ENCODE data around the gene ZBTB24. TPM values are rescaled to one million over a fixed set of nuclear protein-coding genes. Genes with fewer than 3 reads are reported as not detected.

Gene ZBTB24
- total RNA-seq, 2 donors from 2014 or later, result 3.7 to 4.5 TPM

DNA sequence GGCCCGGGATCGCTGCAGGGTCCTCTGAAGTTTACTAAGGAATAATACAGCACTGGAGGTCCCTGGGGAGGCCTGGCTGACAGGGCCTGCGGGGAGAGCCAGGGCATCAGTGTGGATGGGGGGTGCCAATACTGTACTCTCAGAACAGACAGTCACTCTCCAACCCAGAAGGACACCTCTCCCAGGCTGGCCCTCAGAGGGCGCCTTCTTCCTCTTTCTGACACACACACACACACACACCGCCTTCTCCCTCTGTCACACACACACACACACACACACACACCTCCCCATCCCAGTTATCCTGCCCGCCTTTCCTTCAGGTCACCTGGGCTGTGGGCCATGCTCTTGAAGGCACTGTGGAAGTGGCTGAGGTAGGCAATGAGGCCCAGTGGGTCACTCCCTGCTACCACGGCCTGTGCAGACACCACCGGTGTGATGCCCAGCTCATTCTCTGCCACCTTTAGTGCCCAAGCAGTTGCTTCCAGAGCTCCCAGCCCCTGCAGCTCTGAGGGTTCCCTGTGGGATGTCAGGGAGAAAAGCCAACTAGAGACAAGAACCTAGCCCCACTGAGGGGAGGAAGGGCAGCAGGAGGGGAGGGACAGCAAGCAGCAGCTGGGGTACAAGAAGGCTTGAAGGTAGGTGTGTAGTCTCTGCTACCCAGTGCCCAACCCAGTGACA lies 35.0 kb downstream of the ZBTB24 start:
- Histone ChIP-seq H3K36me3 (peaks cover 5% of the 10 kb centered on the region), H3K27me3 (no peaks in the 10 kb centered on the region), H3K9me3 (no peaks in the 10 kb centered on the region), H3K27ac (no peak overlapping the region), H3K4me1 (no peaks in the 10 kb centered on the region), H3K4me3 (no peak overlapping the region)
- TF ChIP-seq, protein P1, sequence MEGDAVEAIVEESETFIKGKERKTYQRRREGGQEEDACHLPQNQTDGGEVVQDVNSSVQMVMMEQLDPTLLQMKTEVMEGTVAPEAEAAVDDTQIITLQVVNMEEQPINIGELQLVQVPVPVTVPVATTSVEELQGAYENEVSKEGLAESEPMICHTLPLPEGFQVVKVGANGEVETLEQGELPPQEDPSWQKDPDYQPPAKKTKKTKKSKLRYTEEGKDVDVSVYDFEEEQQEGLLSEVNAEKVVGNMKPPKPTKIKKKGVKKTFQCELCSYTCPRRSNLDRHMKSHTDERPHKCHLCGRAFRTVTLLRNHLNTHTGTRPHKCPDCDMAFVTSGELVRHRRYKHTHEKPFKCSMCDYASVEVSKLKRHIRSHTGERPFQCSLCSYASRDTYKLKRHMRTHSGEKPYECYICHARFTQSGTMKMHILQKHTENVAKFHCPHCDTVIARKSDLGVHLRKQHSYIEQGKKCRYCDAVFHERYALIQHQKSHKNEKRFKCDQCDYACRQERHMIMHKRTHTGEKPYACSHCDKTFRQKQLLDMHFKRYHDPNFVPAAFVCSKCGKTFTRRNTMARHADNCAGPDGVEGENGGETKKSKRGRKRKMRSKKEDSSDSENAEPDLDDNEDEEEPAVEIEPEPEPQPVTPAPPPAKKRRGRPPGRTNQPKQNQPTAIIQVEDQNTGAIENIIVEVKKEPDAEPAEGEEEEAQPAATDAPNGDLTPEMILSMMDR (IDR thresholded peaks at IDR 0.05), result no peak
- DNase-seq (ENCODE audit: low spot score), result no peak

DNA sequence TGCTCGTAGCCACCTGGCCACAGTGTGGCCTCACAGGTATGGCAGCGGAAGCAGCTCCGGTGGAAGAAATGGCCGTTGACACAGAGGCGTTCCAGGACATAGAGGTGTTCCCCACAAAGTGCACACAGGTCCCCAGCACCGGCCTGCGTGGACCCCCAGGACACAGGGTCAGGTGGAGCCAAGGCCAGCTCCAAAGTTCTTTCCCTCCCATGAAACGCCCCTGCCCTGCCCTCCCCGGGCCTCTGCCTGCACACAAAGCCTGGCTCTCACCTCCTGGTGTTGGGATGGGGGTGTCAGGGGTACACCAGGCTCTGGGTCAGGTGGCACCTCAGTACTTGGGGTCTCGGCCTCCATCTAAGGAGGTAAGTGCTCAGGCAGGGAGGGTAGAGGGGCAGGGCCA lies 35.9 kb downstream of the ZBTB24 start:
- TF ChIP-seq, protein P1 (IDR thresholded peaks at IDR 0.05), result no peak

DNA sequence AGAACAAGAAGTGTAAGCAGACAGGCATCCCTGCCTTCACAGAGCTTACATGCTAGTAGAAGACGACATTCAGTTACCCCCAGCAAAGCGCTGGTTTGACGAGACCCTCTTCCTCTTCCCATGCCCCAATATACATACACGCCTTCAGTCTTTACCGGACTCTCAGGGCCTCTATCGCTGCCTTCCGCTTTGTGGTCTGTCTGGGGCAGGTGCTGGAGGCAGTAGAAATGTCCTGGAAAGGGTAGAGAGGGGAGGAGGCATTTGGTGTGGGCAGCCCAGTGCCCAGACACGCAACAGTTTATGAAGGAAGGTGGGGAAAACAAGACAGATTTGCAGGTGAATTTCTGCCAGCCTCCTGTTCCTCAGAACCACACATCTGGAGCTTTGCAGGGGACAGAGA lies 36.5 kb downstream of the ZBTB24 start:
- Histone ChIP-seq H3K36me3 (peaks cover 5% of the 10 kb centered on the region), H3K9me3 (no peaks in the 10 kb centered on the region)
- DNase-seq (ENCODE audit: low spot score), result no peak

More for the DNA sequence above, 35.9 kb downstream of the ZBTB24 start:
- H3K4me3 ChIP-seq, result no peak overlapping the region
- H3K9me3 ChIP-seq, result no peaks in the 10 kb centered on the region
- H3K4me1 ChIP-seq, result peaks cover 0 to under 1% of the 10 kb centered on the region in 2 donors
- H3K27ac ChIP-seq, result no peak overlapping the region
- H3K36me3 ChIP-seq, result peaks cover 5% of the 10 kb centered on the region
- peak; percentile 50 for DNase-seq (ENCODE audit: low spot score)
- no peaks in the 10 kb centered on the region for H3K27me3 ChIP-seq

DNA sequence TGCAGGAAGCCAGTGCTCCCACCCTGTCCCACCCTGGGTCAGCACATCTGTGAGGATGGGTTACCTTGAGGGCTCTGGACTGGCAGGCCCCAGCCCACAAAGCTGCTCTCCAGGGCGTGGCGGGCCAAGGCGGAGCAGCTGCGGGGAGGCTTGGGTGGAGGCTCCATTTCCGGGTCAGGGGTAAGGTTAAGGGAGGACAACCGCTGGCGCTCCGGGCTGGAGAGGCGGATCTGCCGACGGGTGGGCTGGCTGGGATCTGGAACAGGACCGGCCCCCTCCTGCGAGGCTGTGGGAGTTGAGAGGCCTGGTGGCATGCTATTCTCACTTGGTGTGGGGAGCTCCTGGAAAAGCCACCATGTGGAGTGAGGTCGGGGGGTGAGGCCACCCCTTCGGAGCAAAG lies 36.9 kb downstream of the ZBTB24 start:
- H3K36me3 ChIP-seq, result peaks cover 5% of the 10 kb centered on the region
- H3K27ac ChIP-seq, result no peak overlapping the region
- TF ChIP-seq, protein P1 (IDR thresholded peaks at IDR 0.05), result no peak
- peaks cover 0 to 11% of the 10 kb centered on the region in 2 donors for H3K4me1 ChIP-seq
- H3K27me3 ChIP-seq, result no peaks in the 10 kb centered on the region
- DNase-seq (ENCODE audit: low spot score), result no peak
- H3K9me3 ChIP-seq, result no peaks in the 10 kb centered on the region
- H3K4me3 ChIP-seq, result no peak overlapping the region

More for the DNA sequence above, 36.5 kb downstream of the ZBTB24 start:
- Histone ChIP-seq H3K27ac (no peak overlapping the region), H3K27me3 (no peaks in the 10 kb centered on the region), H3K4me1 (peaks cover 0 to 6% of the 10 kb centered on the region in 2 donors), H3K4me3 (no peak overlapping the region)
- TF ChIP-seq, protein P1 (IDR thresholded peaks at IDR 0.05), result no peak

DNA sequence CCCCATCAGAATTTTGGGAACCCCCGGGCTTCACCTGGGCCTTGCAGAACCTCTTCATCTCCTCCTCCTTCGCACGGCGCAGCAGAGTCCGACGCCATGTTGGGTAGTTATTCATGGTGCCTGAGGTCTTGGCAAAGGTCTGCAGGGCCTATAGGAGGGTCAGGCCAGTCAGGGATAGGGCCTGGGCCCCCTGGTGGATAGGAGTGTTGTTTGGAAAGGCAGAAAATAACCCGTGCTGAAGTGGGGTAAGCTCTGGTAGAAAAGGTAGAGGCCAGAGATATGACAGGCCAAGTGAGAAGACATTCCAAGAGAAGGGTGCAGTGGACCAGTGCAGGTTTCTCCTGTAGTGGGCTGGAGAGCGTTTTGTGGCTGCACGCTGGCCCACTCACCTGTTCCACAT lies 37.6 kb downstream of the ZBTB24 start:
- no peak for DNase-seq (ENCODE audit: low spot score)
- no peaks in the 10 kb centered on the region for H3K27me3 ChIP-seq
- peaks cover 5% of the 10 kb centered on the region for H3K36me3 ChIP-seq
- no peak overlapping the region for H3K27ac ChIP-seq
- no peaks in the 10 kb centered on the region for H3K9me3 ChIP-seq
- TF ChIP-seq, protein P1 (IDR thresholded peaks at IDR 0.05), result no peak
- H3K4me3 ChIP-seq, result no peak overlapping the region
- peaks cover 0 to 12% of the 10 kb centered on the region in 2 donors for H3K4me1 ChIP-seq
